HFFc6 (cell line): ENCODE results near the gene ST8SIA4. TPM values are rescaled to one million over a fixed set of nuclear protein-coding genes. Genes with fewer than 3 reads are reported as not detected.

Experiments
- DNase-seq: peaks from one replicate; pipeline ENCODE4 v3.0.0-alpha.2; 2018
- H3K27ac Mint-ChIP-seq: 2 replicates; pipeline ENCODE4 v1.8.0; 2020; ENCODE audit warnings: mild to moderate bottlenecking, mixed read lengths
- H3K27me3 Mint-ChIP-seq: 2 replicates; pipeline ENCODE4 v1.8.0; 2021; ENCODE audit warnings: mild to moderate bottlenecking, moderate library complexity, mixed read lengths; ENCODE audit not compliant: insufficient read depth
- H3K36me3 Mint-ChIP-seq: 2 replicates; pipeline ENCODE4 v1.8.0; 2021; ENCODE audit warnings: low read depth, mixed read lengths
- H3K4me1 Mint-ChIP-seq: 2 replicates; pipeline ENCODE4 v1.8.0; 2020; ENCODE audit warnings: low read depth, mixed read lengths
- H3K4me3 Mint-ChIP-seq: 2 replicates; pipeline ENCODE4 v1.8.0; 2020; ENCODE audit warnings: mild to moderate bottlenecking, moderate library complexity, mixed read lengths
- H3K9me3 Mint-ChIP-seq: 2 replicates; pipeline ENCODE4 v1.8.0; 2020; ENCODE audit warnings: mild to moderate bottlenecking, mixed read lengths
- total RNA-seq, 6 experiments: library from RNA; stranded (reverse); fragmentation: NEBNext Ultra II Directional; extraction: Animal tissue kit (Norgen Biotek cat#: 25700); gene quantifications; 2 replicates in 1 of 6; 3 replicates in 5 of 6; pipeline ENCODE4 v1.2.3, GENCODE V29; 2021
- TF ChIP-seq, protein P1 (sequence below): fragments of 200-600 bp; sonication (generic); IDR thresholded peaks from 2 replicates; pipeline ENCODE4 v1.5.0; 2021; ENCODE audit warnings: antibody characterized with exemption, mild to moderate bottlenecking

ST8SIA4 gene
- total RNA-seq, 6 experiments from 2014 or later = not detected

DNA sequence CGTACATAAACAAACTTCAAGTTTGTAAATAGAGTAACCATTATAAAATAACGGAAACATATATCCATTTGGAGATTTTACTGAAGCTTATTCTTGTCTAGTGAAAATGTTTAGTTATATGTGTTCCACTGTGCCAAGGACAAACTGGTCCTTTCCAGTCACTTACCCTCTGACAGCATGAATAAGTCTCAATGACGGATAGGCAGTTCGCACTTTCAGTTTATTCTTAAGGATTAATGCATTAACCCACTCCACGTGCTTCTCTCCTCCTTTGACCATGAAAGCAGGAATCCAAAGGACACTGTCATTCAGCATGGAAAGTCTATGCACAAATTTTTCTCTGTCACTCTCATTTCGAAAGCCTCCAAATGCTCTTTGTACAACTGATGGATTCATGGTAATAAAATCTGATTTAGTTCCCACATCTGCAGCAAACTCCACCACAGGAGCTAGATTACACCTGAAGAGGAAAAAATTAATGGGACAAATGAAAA lies 47.1 kb downstream of the ST8SIA4 start:
- Mint-ChIP-seq H3K27me3 (peaks cover 2% of the 10 kb centered on the region; the same call in 1 of the 2 replicates), H3K36me3 (no peaks in the 10 kb centered on the region)
- TF ChIP-seq, protein P1, sequence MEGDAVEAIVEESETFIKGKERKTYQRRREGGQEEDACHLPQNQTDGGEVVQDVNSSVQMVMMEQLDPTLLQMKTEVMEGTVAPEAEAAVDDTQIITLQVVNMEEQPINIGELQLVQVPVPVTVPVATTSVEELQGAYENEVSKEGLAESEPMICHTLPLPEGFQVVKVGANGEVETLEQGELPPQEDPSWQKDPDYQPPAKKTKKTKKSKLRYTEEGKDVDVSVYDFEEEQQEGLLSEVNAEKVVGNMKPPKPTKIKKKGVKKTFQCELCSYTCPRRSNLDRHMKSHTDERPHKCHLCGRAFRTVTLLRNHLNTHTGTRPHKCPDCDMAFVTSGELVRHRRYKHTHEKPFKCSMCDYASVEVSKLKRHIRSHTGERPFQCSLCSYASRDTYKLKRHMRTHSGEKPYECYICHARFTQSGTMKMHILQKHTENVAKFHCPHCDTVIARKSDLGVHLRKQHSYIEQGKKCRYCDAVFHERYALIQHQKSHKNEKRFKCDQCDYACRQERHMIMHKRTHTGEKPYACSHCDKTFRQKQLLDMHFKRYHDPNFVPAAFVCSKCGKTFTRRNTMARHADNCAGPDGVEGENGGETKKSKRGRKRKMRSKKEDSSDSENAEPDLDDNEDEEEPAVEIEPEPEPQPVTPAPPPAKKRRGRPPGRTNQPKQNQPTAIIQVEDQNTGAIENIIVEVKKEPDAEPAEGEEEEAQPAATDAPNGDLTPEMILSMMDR = no peak

DNA sequence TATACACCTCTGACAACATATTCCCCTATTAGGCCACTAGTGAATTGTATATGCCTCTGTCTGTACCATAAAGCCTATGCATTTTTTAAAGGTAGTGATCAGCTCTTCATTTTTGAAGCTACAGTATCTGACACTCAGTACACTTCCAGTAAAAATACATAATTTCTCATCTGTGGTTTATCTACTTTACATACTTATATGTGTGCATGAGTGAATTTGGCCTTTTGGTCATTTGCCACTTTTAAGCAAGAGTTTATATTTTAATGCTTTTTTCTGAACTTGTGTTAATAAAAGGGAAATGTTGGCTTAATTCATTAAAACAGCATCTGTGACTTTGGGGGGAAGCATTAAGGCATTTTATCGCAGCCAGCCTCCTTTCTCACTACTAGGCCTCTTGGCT lies 47.8 kb downstream of the ST8SIA4 start:
- peaks cover 7% of the 10 kb centered on the region for H3K9me3 Mint-ChIP-seq
- TF ChIP-seq, protein P1 = no peak
- peaks cover 2% of the 10 kb centered on the region; the same call in 1 of the 2 replicates for H3K27me3 Mint-ChIP-seq
- no peaks in the 10 kb centered on the region for H3K4me1 Mint-ChIP-seq
- H3K4me3 Mint-ChIP-seq = no peak overlapping the region
- no peak overlapping the region for H3K27ac Mint-ChIP-seq
- H3K36me3 Mint-ChIP-seq = no peaks in the 10 kb centered on the region
- DNase-seq = no peak

More for the DNA sequence above, 47.1 kb downstream of the ST8SIA4 start:
- Mint-ChIP-seq H3K4me1 (no peaks in the 10 kb centered on the region), H3K9me3 (peaks cover 9% of the 10 kb centered on the region), H3K4me3 (no peak overlapping the region), H3K27ac (no peak overlapping the region)
- no peak for DNase-seq

DNA sequence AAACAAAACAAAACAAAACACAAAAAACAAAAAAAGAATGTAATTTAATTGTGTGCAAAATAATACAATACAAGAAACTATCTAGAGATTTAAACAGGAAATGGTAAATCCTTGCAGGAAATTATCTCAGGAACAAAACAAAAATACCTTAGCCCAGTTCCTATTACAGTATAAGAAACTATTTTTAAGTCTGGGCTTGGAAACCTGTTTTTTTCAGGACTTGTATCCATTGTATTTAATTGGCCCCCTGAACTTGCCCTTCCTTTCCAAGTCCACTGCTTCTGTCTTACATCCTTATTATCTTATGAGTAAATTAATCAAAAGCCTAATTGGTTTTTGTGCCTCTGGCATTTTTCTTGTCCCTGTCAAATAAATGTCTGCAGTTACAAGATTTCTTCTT lies 48.5 kb downstream of the ST8SIA4 start:
- TF ChIP-seq, protein P1 = no peak
- Mint-ChIP-seq H3K4me1 (no peaks in the 10 kb centered on the region), H3K27ac (no peak overlapping the region), H3K4me3 (no peak overlapping the region), H3K9me3 (peaks cover 7% of the 10 kb centered on the region), H3K36me3 (no peaks in the 10 kb centered on the region), H3K27me3 (peaks cover 2% of the 10 kb centered on the region; the same call in 1 of the 2 replicates)
- DNase-seq = no peak

DNA sequence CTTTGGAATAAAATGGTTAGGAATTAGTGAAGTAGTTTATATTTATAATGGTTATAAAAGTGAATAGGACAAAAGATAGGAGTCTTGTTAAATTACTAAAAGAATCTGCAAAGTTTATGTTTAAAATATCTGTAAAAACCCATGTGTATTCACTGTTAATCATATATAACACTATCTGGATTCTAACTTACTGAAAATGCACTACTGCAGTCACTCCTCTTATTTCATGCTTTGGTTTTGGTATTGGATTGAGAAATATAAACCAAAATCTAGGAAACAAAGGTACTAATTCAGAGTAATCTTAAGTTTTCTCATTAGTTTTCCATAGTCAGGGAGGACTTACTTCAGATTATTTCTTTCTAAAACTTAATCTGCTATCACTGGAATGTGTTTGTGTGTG lies 49.5 kb downstream of the ST8SIA4 start:
- Mint-ChIP-seq H3K4me1 (no peaks in the 10 kb centered on the region), H3K4me3 (no peak overlapping the region), H3K27ac (no peak overlapping the region), H3K27me3 (peaks cover 2% of the 10 kb centered on the region; the same call in 1 of the 2 replicates), H3K36me3 (no peaks in the 10 kb centered on the region), H3K9me3 (peaks cover 7% of the 10 kb centered on the region)
- TF ChIP-seq, protein P1 = no peak
- no peak for DNase-seq

DNA sequence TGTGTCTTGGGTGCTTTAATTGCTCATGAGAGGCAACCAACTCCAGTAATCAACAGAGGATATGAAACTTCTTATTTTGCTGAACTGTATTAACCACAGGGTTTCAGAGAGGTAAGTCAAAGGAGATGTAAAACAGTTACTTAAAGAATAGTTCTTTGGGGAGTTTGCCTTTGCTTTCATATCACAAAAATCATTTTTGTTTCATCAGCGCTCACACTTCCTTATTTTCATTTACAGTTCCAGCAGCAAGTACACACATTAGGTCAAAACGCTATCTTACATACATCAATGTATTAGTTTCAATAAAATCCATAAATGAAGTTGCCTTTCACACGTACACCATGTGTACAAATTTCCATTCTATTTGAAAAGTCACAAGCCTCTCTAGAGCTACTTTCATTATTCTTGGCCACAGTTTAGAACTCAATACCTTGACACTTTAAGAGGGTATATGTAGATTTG lies 50.1 kb downstream of the ST8SIA4 start:
- no peak for DNase-seq
- Mint-ChIP-seq H3K27ac (no peak overlapping the region), H3K27me3 (peaks cover 2% of the 10 kb centered on the region; the same call in 1 of the 2 replicates), H3K9me3 (peaks cover 7% of the 10 kb centered on the region), H3K36me3 (no peaks in the 10 kb centered on the region), H3K4me1 (no peaks in the 10 kb centered on the region), H3K4me3 (no peak overlapping the region)
- TF ChIP-seq, protein P1 = no peak
